ENCODE data around the gene VIT. TPM values are rescaled to one million over a fixed set of nuclear protein-coding genes. Genes with fewer than 3 reads are reported as not detected.

VIT gene
- total RNA-seq, 2 donors from 2014 or later = 2.0 to 10.7 TPM

GRCh38 chr2:36733215-36733614 lies 36.7 kb downstream of the VIT start:
- DNase-seq (ENCODE audit: low spot score) = no peak
- H3K27ac ChIP-seq = no peak overlapping the region
- intact Hi-C loops (cut with DNase I) = no loop called here
- no peaks in the 10 kb centered on the region for H3K4me1 ChIP-seq (replicated peaks)
- no peaks in the 10 kb centered on the region for H3K27me3 ChIP-seq (replicated peaks; ENCODE audit: insufficient read depth)
- 70% methylated on average over 3 of the region's 3 CpGs for WGBS
- no peak overlapping the region for H3K4me3 ChIP-seq
- TF ChIP-seq CTCF (IDR thresholded peaks at IDR 0.05) = no peak
- no peaks in the 10 kb centered on the region for H3K9me3 ChIP-seq
- no peaks in the 10 kb centered on the region for H3K36me3 ChIP-seq

GRCh38 chr2:36734304-36734703 lies 37.8 kb downstream of the VIT start:
- H3K27me3 ChIP-seq (replicated peaks; ENCODE audit: insufficient read depth) = no peaks in the 10 kb centered on the region
- 86% methylated on average over 2 of the region's 2 CpGs for WGBS
- H3K36me3 ChIP-seq = no peaks in the 10 kb centered on the region
- H3K27ac ChIP-seq = no peak overlapping the region
- no peak for DNase-seq (ENCODE audit: low spot score)
- TF ChIP-seq POLR2A (IDR thresholded peaks at IDR 0.05) (no peak), POLR2AphosphoS5 (IDR thresholded peaks at IDR 0.05) (no peak), CTCF (IDR thresholded peaks at IDR 0.05) (no peak)
- H3K4me3 ChIP-seq = no peak overlapping the region
- no peaks in the 10 kb centered on the region for H3K4me1 ChIP-seq (replicated peaks)
- intact Hi-C loops (cut with DNase I) = no loop called here
- no peaks in the 10 kb centered on the region for H3K9me3 ChIP-seq

- no peak for TF ChIP-seq POLR2AphosphoS5 (IDR thresholded peaks at IDR 0.05)
- TF ChIP-seq POLR2A (IDR thresholded peaks at IDR 0.05) = no peak
- TF ChIP-seq CTCF (IDR thresholded peaks at IDR 0.05) = no peak
- intact Hi-C loops (cut with DNase I) = no loop called here
- no peaks in the 10 kb centered on the region for H3K27me3 ChIP-seq (replicated peaks; ENCODE audit: insufficient read depth)
- DNase-seq (ENCODE audit: low spot score) = no peak
- H3K4me3 ChIP-seq = no peak overlapping the region
- H3K9me3 ChIP-seq = no peaks in the 10 kb centered on the region
- no peaks in the 10 kb centered on the region for H3K4me1 ChIP-seq (replicated peaks)
- WGBS = 80% methylated on average over 4 of the region's 4 CpGs
- H3K36me3 ChIP-seq = no peaks in the 10 kb centered on the region
- no peak overlapping the region for H3K27ac ChIP-seq
These were observed 40.7 kb downstream of the VIT start for GRCh38 chr2:36737131-36737750.

- H3K27me3 ChIP-seq (replicated peaks; ENCODE audit: insufficient read depth) = no peaks in the 10 kb centered on the region
- no peak overlapping the region for H3K4me3 ChIP-seq
- H3K27ac ChIP-seq = no peak overlapping the region
- intact Hi-C loops (cut with DNase I) = no loop called here
- H3K9me3 ChIP-seq = no peaks in the 10 kb centered on the region
- H3K4me1 ChIP-seq (replicated peaks) = no peaks in the 10 kb centered on the region
- no peak for DNase-seq (ENCODE audit: low spot score)
- WGBS = 77% methylated on average over 5 of the region's 5 CpGs
- TF ChIP-seq CTCF (IDR thresholded peaks at IDR 0.05) = no peak
- TF ChIP-seq POLR2A (IDR thresholded peaks at IDR 0.05) = no peak
- TF ChIP-seq POLR2AphosphoS5 (IDR thresholded peaks at IDR 0.05) = no peak
- no peaks in the 10 kb centered on the region for H3K36me3 ChIP-seq
These were observed 43.6 kb downstream of the VIT start for GRCh38 chr2:36740061-36740460.

- Histone ChIP-seq H3K27me3 (replicated peaks; ENCODE audit: insufficient read depth) (no peaks in the 10 kb centered on the region), H3K4me1 (replicated peaks) (no peaks in the 10 kb centered on the region), H3K4me3 (no peak overlapping the region), H3K27ac (no peak overlapping the region), H3K9me3 (no peaks in the 10 kb centered on the region), H3K36me3 (no peaks in the 10 kb centered on the region)
- WGBS = 43% methylated on average over 5 of the region's 5 CpGs
- no peak for TF ChIP-seq CTCF (IDR thresholded peaks at IDR 0.05)
- TF ChIP-seq POLR2AphosphoS5 (IDR thresholded peaks at IDR 0.05) = no peak
- no peak for TF ChIP-seq POLR2A (IDR thresholded peaks at IDR 0.05)
- DNase-seq (ENCODE audit: low spot score) = no peak
- intact Hi-C loops (cut with DNase I) = no loop called here
These were observed 44.8 kb downstream of the VIT start for GRCh38 chr2:36741188-36741837.

All from prostate gland (tissue), 2 donors.